Aorta (tissue), 5 donors: Measurements from ENCODE around the gene CEP85. TPM values are rescaled to one million over a fixed set of nuclear protein-coding genes. Genes with fewer than 3 reads are reported as not detected.

Source experiments
- ATAC-seq: fragments of 200-7000 bp; cut with Tn5 transposase; one replicate; pipeline ENCODE4 v1.9.1; 2022; ENCODE audit warnings: moderate library complexity; ENCODE audit not compliant: low FRiP score
- DNase-seq, 2 donors: peaks; one replicate each; pipeline ENCODE4 v3.0.0-alpha.2; 2020
- H3K27ac ChIP-seq, 2 donors: one replicate each; pipeline ENCODE4 v1.5.1; 2013; ENCODE audit warnings: low read length in 2 of 2, mild to moderate bottlenecking in 2 of 2, moderate library complexity in 2 of 2, control low read depth in 1 of 2, inconsistent platforms in 1 of 2, low read depth in 1 of 2
- H3K27me3 ChIP-seq, 2 donors: one replicate each; pipeline ENCODE4 v1.6.1; 2013; ENCODE audit warnings: control low read depth in 1 of 2, low read length in 1 of 2, mild to moderate bottlenecking in 1 of 2, moderate library complexity in 1 of 2; ENCODE audit not compliant: insufficient read depth in 2 of 2, control insufficient read depth in 1 of 2
- H3K36me3 ChIP-seq, 2 donors: one replicate each; pipeline ENCODE4 v1.6.1; 2013; ENCODE audit warnings: control low read depth in 1 of 2, low read length in 1 of 2, mild to moderate bottlenecking in 1 of 2; ENCODE audit not compliant: insufficient read depth in 2 of 2, control insufficient read depth in 1 of 2
- H3K4me1 ChIP-seq, 2 donors: one replicate each; pipeline ENCODE4 v1.6.1; 2013; ENCODE audit warnings: low read length in 2 of 2, control low read depth in 1 of 2, mild to moderate bottlenecking in 1 of 2, moderate library complexity in 1 of 2; ENCODE audit not compliant: insufficient read depth in 2 of 2, control insufficient read depth in 1 of 2
- H3K4me3 ChIP-seq, 2 donors: one replicate each; pipeline ENCODE4 v1.5.1; 2013; ENCODE audit warnings: low read length in 2 of 2, control low read depth in 1 of 2, mild to moderate bottlenecking in 1 of 2
- H3K9me3 ChIP-seq: one replicate; pipeline ENCODE4 v1.6.1; 2013; ENCODE audit warnings: mild to moderate bottlenecking, low read length; ENCODE audit not compliant: control insufficient read depth
- WGBS, 2 donors: extraction: QIAGEN DNeasy Blood & Tissue Kit; methylation state at CpG; one replicate each; pipeline ENCODE4 v1.1.7; 2013; 5-methylcytosine and 5-hydroxymethylcytosine counted together
- intact Hi-C, 2 donors: fragments of 100-400 bp; cut with DNase I; formaldehyde crosslinking; loops; one replicate each; pipeline versions ENCODE4 v1.14.2 to v1.15.0; 2022
- polyA plus RNA-seq, 2 donors: library from polyadenylated mRNA; stranded (reverse); fragments of 200-250 nt; gene quantifications; one replicate each; pipeline ENCODE4 v1.2.3, GENCODE V29; 2013
- total RNA-seq, 2 donors: library from RNA; stranded (reverse); fragmentation: NEBNext Ultra II Directional; extraction: Animal tissue kit (Norgen Biotek cat#: 25700); gene quantifications; one replicate each; pipeline ENCODE4 v1.2.1, GENCODE V29; 2021
- donor health status: healthy with polysubstance abuse.
- donor health status: Bipolar disorder and iron deficiency.
- donor health status: DM: no; HTN: no; CAD: no.
- donor health status: DM: no; HTN: no; CAD: no.
- donor health status: DM: yes; HTN: yes; CAD: no.

The CEP85 gene
- total and polyA plus RNA-seq, 4 donors = 0.74 to 5.9 (median 2.4) TPM

DNA sequence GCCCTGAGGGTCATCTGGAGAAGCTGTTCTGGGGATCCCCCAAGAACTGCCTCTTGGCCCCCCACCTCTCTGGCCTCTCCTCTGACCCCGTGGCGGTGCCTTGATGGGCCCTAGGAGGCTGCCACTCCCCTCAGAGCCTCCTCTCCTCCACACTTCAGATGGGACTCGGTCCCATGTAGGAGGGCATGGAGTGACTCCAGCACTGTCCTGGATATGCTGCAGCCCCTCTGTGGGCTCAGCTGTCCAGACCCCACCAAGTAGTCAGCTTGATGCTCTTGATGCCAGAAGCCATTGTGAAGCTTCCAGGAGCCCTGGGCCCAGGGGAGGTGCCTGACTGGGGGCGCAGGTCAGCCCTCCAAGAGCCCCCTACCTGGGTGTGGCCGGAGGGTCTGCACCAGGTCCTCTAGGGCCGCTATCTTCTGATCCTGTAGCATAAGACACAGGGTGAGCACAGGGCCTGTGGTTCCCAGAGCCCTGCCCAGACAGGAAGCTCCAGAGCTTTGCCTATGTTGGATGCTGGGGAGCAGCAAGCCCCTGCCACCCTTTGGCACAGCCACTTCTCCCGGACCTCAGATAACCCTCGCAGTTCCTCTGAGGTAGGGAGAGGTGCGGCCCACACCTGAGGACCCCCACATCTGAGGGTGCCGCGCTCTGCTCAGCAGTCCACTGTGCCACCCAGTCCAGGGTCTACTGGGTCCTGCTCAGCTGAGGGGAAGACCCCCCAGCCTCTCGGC is 63.2 kb downstream of the CEP85 start:
- Histone ChIP-seq H3K4me1 (no peaks in the 10 kb centered on the region), H3K4me3 (no peak overlapping the region), H3K36me3 (no peaks in the 10 kb centered on the region), H3K9me3 (no peaks in the 10 kb centered on the region), H3K27ac (no peak overlapping the region), H3K27me3 (no peaks in the 10 kb centered on the region)
- intact Hi-C loops = no loop called here
- 91 to 92% methylated on average over 12 of the region's 12 CpGs for WGBS, 2 donors
- ATAC-seq = no peak
- DNase-seq = no peak

DNA sequence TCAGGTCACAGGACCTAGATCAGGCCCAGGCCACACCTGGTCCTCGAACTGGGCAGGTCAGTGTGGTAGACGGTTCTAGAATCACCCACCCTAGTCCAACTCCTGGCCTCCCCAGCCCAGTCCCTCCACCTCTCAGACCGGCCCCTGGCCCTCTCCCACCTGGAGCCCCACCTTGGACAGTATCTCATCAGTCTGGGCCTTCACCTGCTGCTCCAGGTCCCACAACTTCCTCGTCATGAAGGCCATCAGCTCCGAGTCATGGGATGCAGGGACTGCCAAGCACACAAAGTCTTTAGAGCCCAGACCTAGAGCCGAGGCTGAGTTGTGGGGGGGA is 63.8 kb downstream of the CEP85 start:
- ATAC-seq (no peak), DNase-seq (no peak)
- H3K4me3 ChIP-seq = no peak overlapping the region
- H3K27me3 ChIP-seq = no peaks in the 10 kb centered on the region
- no peaks in the 10 kb centered on the region for H3K9me3 ChIP-seq
- no peaks in the 10 kb centered on the region for H3K36me3 ChIP-seq
- intact Hi-C loops = no loop called here
- H3K27ac ChIP-seq = no peak overlapping the region
- no peaks in the 10 kb centered on the region for H3K4me1 ChIP-seq
- WGBS, 2 donors = 75 to 80% methylated on average over 6 of the region's 6 CpGs

DNA sequence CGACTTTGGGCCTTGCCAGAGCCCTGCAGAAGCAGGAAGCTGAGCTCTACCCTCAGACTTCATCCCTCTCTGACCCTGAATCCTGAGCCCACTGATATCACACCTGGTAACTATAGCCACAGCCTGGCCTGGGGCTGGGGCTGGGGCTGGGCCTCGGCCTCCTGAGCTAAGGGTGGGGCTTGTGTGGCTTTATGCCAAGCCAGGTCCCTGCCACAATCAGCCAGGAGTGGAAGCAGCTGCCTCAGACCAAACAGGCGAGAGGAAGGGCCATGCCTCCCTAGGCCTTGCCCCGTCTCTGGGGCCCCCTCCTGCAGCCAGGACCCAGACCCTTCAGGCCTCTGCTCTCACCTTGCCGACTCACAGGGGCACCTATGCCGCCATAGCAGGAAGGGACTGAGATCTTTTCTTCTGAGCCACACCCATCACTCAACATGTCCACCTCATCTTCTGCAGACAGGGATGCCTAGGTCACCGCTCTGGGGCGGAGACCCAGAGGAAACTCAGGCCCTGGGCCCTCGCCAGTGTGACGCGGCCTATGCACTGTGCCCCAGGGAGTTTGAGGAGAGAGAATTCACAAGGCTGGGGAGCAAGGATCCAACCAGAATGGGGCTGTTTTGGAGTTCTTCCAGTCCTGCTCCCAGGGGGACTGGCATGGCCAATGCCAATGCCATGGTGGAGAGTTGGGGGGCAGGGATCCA is 66.7 kb downstream of the CEP85 start:
- no peaks in the 10 kb centered on the region for H3K27me3 ChIP-seq
- WGBS, 2 donors = 84 to 89% methylated on average over 11 of the region's 11 CpGs
- no peak overlapping the region for H3K4me3 ChIP-seq

DNA sequence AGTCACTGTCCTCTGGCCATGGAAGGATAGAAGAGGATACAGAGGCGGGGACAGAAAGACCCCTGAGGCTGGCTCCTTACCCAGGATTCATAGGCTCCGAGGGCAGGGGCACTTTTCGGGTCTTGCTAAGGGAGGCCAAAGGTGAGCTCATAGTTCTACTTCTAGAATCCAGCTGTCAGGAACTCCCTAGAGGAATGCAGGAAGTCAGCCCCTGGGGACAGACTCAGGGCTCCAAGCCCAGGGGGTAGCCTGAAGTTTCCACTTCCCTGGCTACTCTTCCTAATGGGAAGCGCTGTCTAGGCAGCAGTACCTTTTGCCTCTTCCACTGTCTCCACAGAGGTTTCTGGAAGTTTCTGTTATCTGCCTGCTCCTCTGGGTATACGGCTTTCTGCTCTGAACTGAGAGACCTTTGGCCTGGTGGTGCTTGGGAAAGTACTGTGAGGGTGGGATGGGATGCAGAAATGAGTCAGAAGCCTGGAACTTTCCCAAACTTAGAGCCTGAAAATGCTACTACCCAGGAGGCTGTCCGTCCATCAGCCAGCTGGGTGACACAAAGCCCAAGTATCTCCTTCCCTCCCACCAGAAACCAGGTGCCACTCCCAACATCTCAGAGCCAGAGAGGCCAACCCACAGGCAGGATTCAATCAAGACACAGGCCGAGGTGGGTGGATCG is 68.9 kb downstream of the CEP85 start:
- H3K4me1 ChIP-seq = no peaks in the 10 kb centered on the region
- no peak overlapping the region for H3K27ac ChIP-seq

More for the DNA sequence above, 66.7 kb downstream of the CEP85 start:
- Histone ChIP-seq H3K9me3 (no peaks in the 10 kb centered on the region), H3K27ac (no peak overlapping the region), H3K4me1 (no peaks in the 10 kb centered on the region), H3K36me3 (no peaks in the 10 kb centered on the region)
- no peak for DNase-seq
- intact Hi-C loops = no loop called here
- no peak for ATAC-seq

DNA sequence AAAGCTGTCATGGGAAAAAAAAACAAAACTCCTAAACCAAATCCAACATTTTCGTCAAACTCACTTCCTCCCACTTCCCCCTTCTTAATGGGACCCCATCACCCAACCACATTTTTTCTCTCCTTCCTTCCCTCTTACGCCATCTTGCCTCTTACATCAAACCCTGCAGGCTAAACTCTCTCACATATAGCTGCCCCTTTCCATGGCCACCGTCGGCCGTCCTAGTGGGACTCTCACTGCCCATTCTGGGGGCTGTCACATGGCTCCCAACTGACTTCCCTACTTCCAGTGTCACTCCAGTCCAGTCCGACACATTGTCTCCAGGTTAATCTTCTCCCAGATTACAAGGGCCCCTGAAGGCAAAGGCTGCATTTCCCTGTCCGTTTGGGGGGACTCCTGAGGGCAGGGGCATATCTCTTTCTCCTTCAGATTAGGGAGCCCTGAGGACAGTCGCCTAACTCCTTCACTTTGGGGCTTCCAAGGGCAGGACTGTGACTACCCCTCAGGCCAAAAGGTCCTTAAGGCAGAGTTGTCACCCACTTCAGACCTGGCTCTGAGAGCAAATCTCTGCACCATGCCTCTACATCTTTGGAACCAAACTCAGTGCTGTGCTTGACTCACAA is 71.8 kb downstream of the CEP85 start:
- Histone ChIP-seq H3K36me3 (no peaks in the 10 kb centered on the region), H3K27me3 (no peaks in the 10 kb centered on the region), H3K4me3 (peak overlapping the region in 1 of 2 donors; percentile 20), H3K9me3 (no peaks in the 10 kb centered on the region), H3K27ac (no peak overlapping the region), H3K4me1 (no peaks in the 10 kb centered on the region)
- intact Hi-C loops = no loop called here
- WGBS, 2 donors = 30 to 34% methylated on average over 8 of the region's 8 CpGs
- ATAC-seq (no peak), DNase-seq (no peak)

More for the DNA sequence above, 68.9 kb downstream of the CEP85 start:
- H3K27me3 ChIP-seq = no peaks in the 10 kb centered on the region
- DNase-seq (no peak), ATAC-seq (no peak)
- intact Hi-C loops = no loop called here
- H3K4me3 ChIP-seq = no peak overlapping the region
- no peaks in the 10 kb centered on the region for H3K9me3 ChIP-seq
- 63 to 69% methylated on average over 8 of the region's 8 CpGs for WGBS, 2 donors
- H3K36me3 ChIP-seq = no peaks in the 10 kb centered on the region

DNA sequence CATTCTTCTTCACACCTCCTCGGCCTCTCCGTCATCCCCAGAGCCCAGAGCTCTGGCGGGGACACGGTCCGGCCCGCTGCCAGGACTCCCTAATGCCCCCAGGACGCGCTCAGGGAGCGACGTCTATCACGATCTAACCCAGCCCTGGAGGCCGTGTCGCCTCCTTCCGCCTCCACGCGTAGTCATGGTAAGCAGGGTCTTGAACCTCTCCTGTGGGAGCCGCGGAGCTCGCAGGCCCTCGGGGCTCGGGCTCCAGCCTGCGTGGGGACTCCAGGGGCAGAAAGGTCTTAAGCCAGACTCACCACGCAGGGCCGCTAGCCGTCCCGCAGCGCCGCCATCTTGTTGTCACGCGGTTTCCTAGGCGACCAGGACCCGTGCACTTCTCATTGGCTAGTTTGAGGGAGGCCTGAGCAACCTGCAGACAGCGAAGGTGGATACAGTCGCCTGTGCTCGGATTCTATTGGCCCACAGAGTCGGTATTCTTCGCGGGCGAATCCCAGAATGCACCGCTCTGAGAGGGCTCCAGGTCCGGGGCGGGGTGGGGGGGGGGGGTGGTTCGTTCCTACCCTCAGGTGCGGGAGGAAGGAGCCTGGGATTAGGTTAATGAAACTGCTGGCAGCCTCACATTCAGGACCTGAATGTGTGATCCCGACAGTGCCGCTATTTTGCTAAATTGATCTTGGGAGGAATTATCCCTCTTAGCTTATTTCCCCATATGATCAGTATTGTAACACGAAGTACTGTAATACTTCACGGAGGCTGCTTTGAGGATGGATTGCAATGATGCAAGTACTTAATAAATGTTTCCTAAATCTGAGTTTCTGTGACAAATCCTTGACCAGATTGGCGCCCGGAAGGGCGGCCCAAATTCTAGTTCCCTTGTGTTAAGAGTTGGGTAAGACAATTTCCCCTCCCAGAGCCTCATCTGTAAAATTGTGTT is 72.6 kb downstream of the CEP85 start, which contains the start of gene UBXN11:
Gene UBXN11 (minus strand): TSS at position 347 of the 940 bp plus-strand sequence. CDS start 3,753 bp downstream, outside the sequence.
- Histone ChIP-seq H3K9me3 (no peaks in the 10 kb centered on the region), H3K36me3 (no peaks in the 10 kb centered on the region), H3K4me3 (peak within 1 kb of the TSS in 1 of 2 donors; percentile 20), H3K27me3 (no peaks in the 10 kb centered on the region), H3K27ac (no peak within 1 kb of the TSS), H3K4me1 (no peaks in the 10 kb centered on the region)
- ATAC-seq (peak; percentile 92), DNase-seq (peak; percentile 93 to 94)
- intact Hi-C loops = no loop called here
- WGBS, 2 donors = 2% methylated on average over 48 to 51 of the region's 51 CpGs

DNA sequence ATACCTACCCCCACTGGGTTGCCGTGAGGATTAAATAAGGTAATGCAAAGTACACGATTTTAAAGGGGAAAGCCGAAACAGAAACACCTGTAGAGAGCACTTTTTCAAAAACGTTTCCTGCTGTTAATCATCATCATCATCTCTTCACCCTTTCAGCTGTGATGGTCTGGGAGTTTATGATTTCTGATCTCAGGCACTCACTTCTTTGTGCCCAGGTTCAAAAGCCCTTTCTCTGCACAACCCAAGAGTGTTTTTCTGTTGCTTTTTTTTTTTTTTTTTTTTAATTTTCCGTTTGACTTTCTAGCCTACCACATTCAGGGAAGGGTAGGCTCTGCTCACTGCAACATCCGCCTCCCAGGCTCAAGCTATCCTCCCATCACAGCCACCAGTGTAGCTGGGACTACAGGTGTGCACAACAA is 73.4 kb downstream of the CEP85 start:
- intact Hi-C loops = no loop called here
- 51 to 56% methylated on average over 6 of the region's 6 CpGs for WGBS, 2 donors
- H3K27me3 ChIP-seq = no peaks in the 10 kb centered on the region
- H3K27ac ChIP-seq = no peak overlapping the region
- H3K4me3 ChIP-seq = no peak overlapping the region
- H3K36me3 ChIP-seq = no peaks in the 10 kb centered on the region
- no peak for ATAC-seq
- DNase-seq = no peak
- no peaks in the 10 kb centered on the region for H3K9me3 ChIP-seq
- H3K4me1 ChIP-seq = no peaks in the 10 kb centered on the region
